SW 1271 (cell line): Measurements from ENCODE around the gene MTO1.
"Not testable (repeated sequence)": the region's sequence is repeated elsewhere in the genome, so short reads cannot be mapped to it uniquely, and the experiment has no call there.

ENCODE experiments used
- DNase-seq, 2 experiments: peaks; one replicate each; lab custom pipeline; 2025; lab: John Stamatoyannopoulos, UW

MTO1 gene

GRCh38 chr6:73461537-73462350 lies at the start of gene MTO1:
TSS of gene MTO1 (plus strand) at chr6:73461737. CDS start at chr6:73461855, 118 bp downstream.
- DNase-seq = peak; percentile 74 to 88

GRCh38 chr6:73413102-73413501 lies 48.4 kb upstream of the MTO1 start:
- DNase-seq = no peak

- DNase-seq = no peak
Observed at GRCh38 chr6:73418081-73418741, 43.3 kb upstream of the MTO1 start.

GRCh38 chr6:73421534-73421933 lies 40.0 kb upstream of the MTO1 start:
- DNase-seq = no peak

- DNase-seq = no peak
Observed at GRCh38 chr6:73435236-73435635, 26.3 kb upstream of the MTO1 start.

- DNase-seq = no peak
Observed at GRCh38 chr6:73443555-73443954, 18.0 kb upstream of the MTO1 start.

DNA sequence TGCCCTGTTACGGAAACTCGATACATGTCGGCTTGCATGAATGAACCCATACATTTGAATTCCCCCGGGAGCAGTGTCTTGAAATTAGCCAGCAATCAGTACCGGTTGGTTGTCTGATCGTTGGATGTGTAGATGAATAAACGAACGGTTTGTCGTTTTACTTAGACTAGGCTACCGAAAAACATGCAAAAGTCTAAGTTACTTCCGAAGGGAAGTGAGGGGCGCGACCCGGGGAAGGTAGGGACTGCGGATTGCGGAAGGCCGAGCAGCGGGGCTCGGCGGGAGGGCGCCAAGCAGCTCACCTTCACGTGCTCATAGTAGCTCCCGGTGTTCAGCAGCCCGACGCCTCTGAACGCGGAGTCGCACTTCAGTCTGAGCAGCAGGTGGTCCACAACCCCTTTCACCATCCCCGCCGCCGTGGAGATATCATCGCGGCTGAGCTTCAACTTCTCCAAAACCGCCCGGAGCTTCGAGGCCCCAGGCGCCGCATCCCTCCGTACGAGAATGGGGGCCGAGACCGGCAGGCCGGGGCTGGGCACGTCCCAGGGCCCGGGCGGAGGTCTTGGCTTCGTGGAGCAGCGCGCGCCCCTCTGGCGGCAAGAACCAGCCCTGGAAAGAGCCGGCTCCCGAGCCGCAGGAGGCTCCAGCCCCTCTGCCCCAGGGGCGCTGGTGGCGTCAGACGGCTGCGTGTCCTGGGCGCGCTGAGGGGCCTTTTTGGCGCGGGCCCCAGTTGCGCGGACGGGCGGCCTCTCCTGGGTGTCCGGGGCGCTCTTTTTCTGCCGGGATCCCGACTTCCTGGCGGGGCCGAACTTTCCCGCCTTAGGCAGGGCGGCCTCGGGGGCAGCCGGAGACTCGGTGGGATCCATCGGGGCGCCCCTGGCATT lies 10.1 kb upstream of the MTO1 start:
- DNase-seq = peak in 1 of 2 experiments; percentile 40

DNA sequence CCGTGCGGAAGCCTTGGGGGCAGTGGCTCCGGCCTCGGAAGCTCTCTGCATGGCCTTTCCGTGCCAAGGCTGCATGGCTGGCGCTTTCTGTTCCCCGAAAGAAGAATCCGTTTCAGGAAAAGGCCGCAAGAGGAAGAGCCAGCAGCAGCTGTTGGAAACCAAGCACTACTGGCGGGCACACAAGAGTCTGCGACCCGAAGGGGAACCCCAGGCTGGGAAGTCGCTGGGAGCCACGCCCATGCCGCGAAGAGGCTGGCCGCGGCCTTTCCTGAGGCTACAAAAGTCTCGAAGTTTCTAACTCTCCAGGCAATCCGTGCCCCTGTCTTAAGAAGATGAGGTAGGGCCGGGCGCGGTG lies 9.5 kb upstream of the MTO1 start, which contains the start of gene CGAS:
Gene CGAS, minus strand, starts transcription at position 191 of the 355 bp plus-strand sequence. Its CDS starts 116 bp downstream, at position 75.
- peak; percentile 58 to 83 for DNase-seq

DNA sequence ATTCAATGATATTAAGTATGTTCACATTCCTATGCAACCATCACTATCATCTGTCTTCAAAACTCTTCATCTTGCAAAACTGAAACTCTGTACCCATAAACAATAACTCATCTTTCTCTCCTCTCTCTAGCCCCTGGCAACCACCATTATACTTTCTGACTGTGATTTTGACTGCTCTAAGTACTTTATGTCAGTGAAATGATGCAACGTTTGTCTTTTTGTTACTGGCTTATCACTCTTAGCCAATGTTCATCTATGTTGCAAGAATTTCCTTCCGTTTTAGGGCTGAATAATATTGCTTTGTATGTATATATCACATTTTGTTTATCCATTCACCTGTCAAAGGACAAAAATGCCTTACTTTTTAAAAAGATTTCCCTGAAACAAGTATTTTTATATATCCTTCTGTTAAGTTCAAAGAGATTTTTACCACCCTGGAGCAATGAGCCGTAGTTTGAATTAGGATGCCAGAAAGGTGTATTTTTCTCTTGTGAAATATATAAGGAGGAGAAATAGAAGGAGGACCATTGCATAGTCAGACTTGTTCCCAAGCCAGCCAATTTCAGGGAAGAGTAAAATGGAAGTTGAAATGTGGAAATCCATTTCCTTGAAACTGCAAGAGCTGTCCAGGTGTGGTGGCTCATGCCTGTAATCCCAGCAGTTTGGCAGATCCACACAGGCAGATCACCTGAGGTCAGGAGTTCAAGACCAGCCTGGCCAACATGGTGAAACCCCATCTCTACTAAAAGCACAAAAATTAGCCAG lies 5.5 kb upstream of the MTO1 start:
- no peak for DNase-seq

GRCh38 chr6:73459474-73459873 lies 2.1 kb upstream of the MTO1 start:
- DNase-seq = not testable (repeated sequence)

- no peak for DNase-seq
Observed at GRCh38 chr6:73460056-73460455, 1.5 kb upstream of the MTO1 start.

DNA sequence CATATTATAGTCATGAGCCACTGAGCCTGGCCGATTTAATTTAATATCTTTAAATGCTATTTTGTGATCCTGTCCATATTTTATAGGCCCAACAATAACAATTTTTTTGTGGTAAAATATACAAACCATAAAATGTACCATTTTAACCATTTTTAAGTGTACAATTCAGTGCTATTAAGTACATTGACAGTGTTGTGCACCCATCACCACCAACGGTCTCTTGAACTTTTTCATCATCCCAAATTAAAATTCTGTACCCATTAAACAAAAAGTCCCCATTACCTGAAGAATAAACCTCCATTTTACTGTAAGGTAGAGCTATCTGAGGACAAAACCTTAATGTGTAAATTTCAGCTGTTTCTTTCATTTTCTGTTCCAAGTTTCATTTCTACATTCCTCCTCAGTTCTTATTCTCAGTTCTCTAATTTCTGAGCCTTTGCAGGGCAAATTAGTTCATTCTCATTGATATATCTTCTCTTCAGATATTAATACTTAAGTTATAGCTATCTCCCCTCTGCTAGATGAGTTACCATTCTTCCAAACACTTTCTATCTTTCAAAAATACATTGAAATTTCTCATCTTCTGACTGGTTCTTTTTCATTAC lies 10.3 kb downstream of the MTO1 start:
- DNase-seq = no peak

- DNase-seq = no peak
Observed at GRCh38 chr6:73476723-73477122, 15.2 kb downstream of the MTO1 start.

DNA sequence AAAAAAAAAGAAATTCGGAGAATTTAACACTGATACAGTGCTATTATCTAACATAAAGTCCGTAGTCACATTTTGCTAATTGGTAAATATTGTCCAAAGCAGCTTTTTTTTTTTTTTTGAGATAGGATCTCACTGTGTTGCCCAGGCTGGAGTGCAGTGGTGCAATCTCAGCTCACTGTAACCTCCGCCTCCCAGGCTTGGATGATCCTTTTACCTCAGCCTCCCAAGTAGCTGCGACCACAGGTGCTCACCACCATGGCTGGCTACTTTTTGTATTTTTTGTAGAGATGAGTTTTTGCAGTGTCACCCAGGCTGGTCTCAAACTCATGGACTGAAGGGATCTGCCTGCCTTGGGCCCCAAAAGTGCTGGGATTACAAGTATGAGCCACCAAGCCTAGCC lies 15.9 kb downstream of the MTO1 start:
- DNase-seq = no peak

GRCh38 chr6:73481969-73482368 lies 20.4 kb downstream of the MTO1 start:
- DNase-seq = no peak

- DNase-seq = no peak
Observed at GRCh38 chr6:73484438-73484837, 22.9 kb downstream of the MTO1 start.

DNA sequence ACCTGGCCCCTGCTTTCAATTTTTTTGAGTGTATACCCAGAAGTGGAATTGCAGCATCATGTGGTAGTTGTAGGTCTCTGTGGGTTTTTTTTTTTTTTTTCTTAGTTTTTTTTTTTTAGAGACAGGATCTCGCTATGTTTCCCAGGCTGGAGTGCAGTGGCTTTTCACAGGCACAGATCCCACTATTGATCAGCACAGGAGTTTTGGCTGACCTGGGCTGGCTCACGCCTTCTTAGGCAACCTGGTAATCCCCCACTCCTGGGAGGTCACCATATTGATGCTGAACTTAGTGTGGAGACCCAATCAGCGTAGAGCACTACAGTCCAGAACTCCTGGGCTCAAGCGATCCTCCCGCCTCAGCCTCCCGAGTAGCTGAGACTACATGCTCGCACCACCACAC lies 25.9 kb downstream of the MTO1 start:
- DNase-seq = no peak

DNA sequence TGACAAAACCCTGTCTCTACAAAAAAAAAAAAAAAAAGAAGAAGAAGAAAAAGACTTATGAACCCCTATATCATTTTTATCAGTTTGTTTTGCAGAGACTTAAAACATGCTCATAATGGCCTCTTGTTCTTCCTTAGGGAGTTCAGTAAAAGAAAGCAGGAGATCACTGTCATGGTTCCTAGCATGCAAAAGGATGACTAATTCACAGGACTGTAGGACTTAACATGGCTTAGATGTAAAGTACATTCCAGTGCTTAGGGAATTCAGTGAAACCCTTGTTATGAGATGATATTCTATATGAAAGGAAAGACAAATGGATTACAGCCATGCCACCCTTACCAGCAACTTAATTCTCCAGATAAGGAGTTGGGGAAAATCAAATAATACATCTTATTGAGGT lies 29.8 kb downstream of the MTO1 start:
- no peak for DNase-seq

- no peak for DNase-seq
Observed at GRCh38 chr6:73497915-73498314, 36.4 kb downstream of the MTO1 start.

GRCh38 chr6:73503027-73503772 lies 41.7 kb downstream of the MTO1 start:
- DNase-seq = no peak

- no peak for DNase-seq
Observed at GRCh38 chr6:73504160-73504559, 42.6 kb downstream of the MTO1 start.
